ENCODE results near the gene MLH3.

DNA sequence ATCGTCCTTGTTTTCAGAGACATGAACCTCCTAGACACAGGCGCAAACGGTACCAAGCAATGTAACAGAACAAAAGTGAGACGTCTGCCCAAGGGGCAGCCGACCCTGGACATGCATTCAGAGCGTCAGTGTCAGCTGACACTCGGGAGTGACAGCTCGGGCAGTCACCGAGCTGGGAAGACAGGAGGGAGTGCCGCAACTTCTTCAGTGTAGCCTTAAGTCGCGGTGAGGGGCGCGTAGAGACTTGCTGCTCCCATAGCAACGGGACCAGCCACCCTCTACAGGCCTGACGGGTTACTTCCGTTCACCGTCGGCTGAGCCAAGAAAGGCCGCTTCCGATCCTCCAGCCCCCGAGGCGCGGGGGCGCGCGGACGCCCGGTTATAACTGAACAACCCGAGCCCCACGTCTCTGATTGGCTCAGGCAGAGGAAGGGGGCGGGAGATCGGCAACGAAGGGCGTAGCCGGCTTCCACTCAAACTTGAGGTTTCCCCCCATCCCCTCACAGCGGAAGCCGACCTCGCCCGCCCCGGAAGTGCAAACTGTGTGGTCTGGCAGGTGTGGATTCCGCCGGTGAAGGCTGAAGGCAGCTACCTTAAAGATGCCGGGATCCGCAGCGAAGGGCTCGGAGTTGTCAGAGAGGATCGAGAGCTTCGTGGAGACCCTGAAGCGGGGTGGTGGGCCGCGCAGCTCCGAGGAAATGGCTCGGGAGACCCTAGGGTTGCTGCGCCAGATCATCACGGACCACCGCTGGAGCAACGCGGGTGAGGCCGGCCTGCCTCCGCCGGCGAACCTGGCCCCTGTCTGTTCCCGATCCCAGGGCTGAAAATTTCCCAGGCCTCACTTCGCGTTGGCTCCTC, 48.6 kb downstream of the MLH3 start, which contains the start of gene EIF2B2:
- TF ChIP-seq, protein P1, sequence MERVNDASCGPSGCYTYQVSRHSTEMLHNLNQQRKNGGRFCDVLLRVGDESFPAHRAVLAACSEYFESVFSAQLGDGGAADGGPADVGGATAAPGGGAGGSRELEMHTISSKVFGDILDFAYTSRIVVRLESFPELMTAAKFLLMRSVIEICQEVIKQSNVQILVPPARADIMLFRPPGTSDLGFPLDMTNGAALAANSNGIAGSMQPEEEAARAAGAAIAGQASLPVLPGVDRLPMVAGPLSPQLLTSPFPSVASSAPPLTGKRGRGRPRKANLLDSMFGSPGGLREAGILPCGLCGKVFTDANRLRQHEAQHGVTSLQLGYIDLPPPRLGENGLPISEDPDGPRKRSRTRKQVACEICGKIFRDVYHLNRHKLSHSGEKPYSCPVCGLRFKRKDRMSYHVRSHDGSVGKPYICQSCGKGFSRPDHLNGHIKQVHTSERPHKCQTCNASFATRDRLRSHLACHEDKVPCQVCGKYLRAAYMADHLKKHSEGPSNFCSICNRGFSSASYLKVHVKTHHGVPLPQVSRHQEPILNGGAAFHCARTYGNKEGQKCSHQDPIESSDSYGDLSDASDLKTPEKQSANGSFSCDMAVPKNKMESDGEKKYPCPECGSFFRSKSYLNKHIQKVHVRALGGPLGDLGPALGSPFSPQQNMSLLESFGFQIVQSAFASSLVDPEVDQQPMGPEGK (CRISPR knock-in tag; IDR thresholded peaks at IDR 0.05; ENCODE audit: borderline replicate concordance): no peak
- TF ChIP-seq ARNTL (CRISPR knock-in tag; IDR thresholded peaks at IDR 0.05; ENCODE audit: borderline replicate concordance, low read depth): no peak
- TF ChIP-seq, protein P2, sequence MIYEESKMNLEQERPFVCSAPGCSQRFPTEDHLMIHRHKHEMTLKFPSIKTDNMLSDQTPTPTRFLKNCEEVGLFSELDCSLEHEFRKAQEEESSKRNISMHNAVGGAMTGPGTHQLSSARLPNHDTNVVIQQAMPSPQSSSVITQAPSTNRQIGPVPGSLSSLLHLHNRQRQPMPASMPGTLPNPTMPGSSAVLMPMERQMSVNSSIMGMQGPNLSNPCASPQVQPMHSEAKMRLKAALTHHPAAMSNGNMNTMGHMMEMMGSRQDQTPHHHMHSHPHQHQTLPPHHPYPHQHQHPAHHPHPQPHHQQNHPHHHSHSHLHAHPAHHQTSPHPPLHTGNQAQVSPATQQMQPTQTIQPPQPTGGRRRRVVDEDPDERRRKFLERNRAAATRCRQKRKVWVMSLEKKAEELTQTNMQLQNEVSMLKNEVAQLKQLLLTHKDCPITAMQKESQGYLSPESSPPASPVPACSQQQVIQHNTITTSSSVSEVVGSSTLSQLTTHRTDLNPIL (CRISPR knock-in tag; IDR thresholded peaks at IDR 0.05; ENCODE audit: low read depth): no peak
